ENCODE results near the gene TMEM109.

The TMEM109 gene

GRCh38 chr11:60970369-60970774 is 56.4 kb downstream of the TMEM109 start:
- Histone ChIP-seq H3K4me3 (ENCODE audit: low read length) (no peak overlapping the region), H3K27ac (ENCODE audit: low read length) (no peak overlapping the region), H3K9ac (ENCODE audit: low read length) (no peak overlapping the region), H3K27me3 (ENCODE audit: control insufficient read depth, insufficient read depth, low read length) (no peaks in the 10 kb centered on the region), H3K36me3 (ENCODE audit: control insufficient read depth, low read depth, low read length) (no peaks in the 10 kb centered on the region), H3K4me1 (ENCODE audit: control insufficient read depth, low read depth, low read length) (no peaks in the 10 kb centered on the region), H3K9me3 (ENCODE audit: control insufficient read depth, low read depth, low read length) (no peaks in the 10 kb centered on the region)

DNA sequence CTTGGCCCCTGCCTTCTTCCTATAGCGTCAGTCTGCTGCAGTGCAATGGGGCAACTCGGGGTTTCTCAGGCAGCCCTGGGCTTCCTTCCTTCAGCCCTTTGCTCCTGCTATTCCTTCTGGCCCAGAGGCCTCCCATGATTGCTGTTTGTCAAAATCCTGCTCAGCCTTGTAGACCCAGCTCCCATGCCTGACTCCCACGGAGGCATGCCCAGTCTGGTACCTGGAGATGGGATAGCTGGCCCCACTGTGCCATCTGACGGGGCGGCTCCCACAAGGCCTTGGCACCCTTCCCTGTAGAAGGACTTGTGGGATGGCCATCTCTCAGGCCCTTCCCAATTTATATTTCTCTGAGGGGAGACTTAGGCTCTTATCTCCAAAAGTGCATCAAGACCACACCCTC is 56.9 kb downstream of the TMEM109 start:
- no peak overlapping the region for H3K27ac ChIP-seq (ENCODE audit: low read length)
- no peaks in the 10 kb centered on the region for H3K36me3 ChIP-seq (ENCODE audit: control insufficient read depth, low read depth, low read length)
- H3K27me3 ChIP-seq (ENCODE audit: control insufficient read depth, insufficient read depth, low read length) = no peaks in the 10 kb centered on the region
- no peaks in the 10 kb centered on the region for H3K9me3 ChIP-seq (ENCODE audit: control insufficient read depth, low read depth, low read length)
- no peak overlapping the region for H3K4me3 ChIP-seq (ENCODE audit: low read length)
- H3K4me1 ChIP-seq (ENCODE audit: control insufficient read depth, low read depth, low read length) = no peaks in the 10 kb centered on the region
- H3K9ac ChIP-seq (ENCODE audit: low read length) = no peak overlapping the region

- Histone ChIP-seq H3K4me3 (ENCODE audit: low read length) (no peak within 1 kb of the TSS), H3K4me1 (ENCODE audit: control insufficient read depth, low read depth, low read length) (no peaks in the 10 kb centered on the region), H3K36me3 (ENCODE audit: control insufficient read depth, low read depth, low read length) (no peaks in the 10 kb centered on the region), H3K9me3 (ENCODE audit: control insufficient read depth, low read depth, low read length) (no peaks in the 10 kb centered on the region), H3K27ac (ENCODE audit: low read length) (no peak within 1 kb of the TSS), H3K9ac (ENCODE audit: low read length) (no peak within 1 kb of the TSS), H3K27me3 (ENCODE audit: control insufficient read depth, insufficient read depth, low read length) (no peaks in the 10 kb centered on the region)
These were observed 57.6 kb downstream of the TMEM109 start, which contains the start of gene CD6 for GRCh38 chr11:60971520-60971919. Gene CD6 (plus strand): TSS chr11:60971680. CDS start chr11:60971866, 186 bp downstream.

- Histone ChIP-seq H3K36me3 (ENCODE audit: control insufficient read depth, low read depth, low read length) (no peaks in the 10 kb centered on the region), H3K4me1 (ENCODE audit: control insufficient read depth, low read depth, low read length) (no peaks in the 10 kb centered on the region), H3K27ac (ENCODE audit: low read length) (no peak overlapping the region), H3K9me3 (ENCODE audit: control insufficient read depth, low read depth, low read length) (no peaks in the 10 kb centered on the region), H3K9ac (ENCODE audit: low read length) (no peak overlapping the region), H3K27me3 (ENCODE audit: control insufficient read depth, insufficient read depth, low read length) (no peaks in the 10 kb centered on the region), H3K4me3 (ENCODE audit: low read length) (no peak overlapping the region)
These were observed 58.4 kb downstream of the TMEM109 start for GRCh38 chr11:60972182-60973030.

All from iPS-18a (cell line).